GM18951 (cell line): Measurements from ENCODE around the gene PNPLA7.
"Not testable (repeated sequence)": the region's sequence is repeated elsewhere in the genome, so short reads cannot be mapped to it uniquely, and the experiment has no call there.

Experiments
- POLR2A ChIP-seq: IDR thresholded peaks from 4 replicates; pipeline ENCODE4 v1.6.1; 2011; ENCODE audit warnings: mild to moderate bottlenecking; ENCODE audit not compliant: insufficient read length, insufficient read depth; ENCODE audit errors: extremely low read depth
- in situ Hi-C: fragments of 300-500 bp; cut with MboI; formaldehyde crosslinking; loops from one replicate; pipeline ENCODE4 v1.12.0; 2022; ENCODE audit warnings: low sequenced_read_pairs, mixed read lengths, inconsistent platforms; ENCODE audit not compliant: unreplicated experiment

Gene PNPLA7

DNA sequence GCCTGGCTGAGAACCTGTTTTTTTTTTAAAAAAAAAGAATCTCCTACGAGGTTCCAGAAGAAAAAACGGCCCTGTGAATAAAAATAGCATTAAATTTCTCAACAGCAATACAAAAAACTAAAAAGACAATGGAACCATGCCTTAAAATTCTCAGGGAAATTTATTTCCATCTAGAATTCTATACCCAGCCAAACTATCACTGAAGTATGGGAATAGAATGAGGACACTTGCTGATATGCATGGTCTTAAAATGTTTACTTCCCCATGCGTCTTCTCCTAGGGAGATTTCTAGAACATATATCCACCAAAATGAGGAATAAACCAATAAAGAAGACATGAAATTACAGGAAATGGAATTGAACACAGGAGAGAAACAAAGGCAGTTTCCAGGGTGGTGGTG lies 74.5 kb downstream of the PNPLA7 start:
- in situ Hi-C loops, result no loop called here
- TF ChIP-seq POLR2A, result no peak

GRCh38 chr9:137474271-137474670 lies 75.9 kb downstream of the PNPLA7 start:
- no peak for TF ChIP-seq POLR2A
- in situ Hi-C loops, result no loop called here

- in situ Hi-C loops, result no loop called here
- no peak for TF ChIP-seq POLR2A
Observed at GRCh38 chr9:137470785-137471184, 79.4 kb downstream of the PNPLA7 start.

DNA sequence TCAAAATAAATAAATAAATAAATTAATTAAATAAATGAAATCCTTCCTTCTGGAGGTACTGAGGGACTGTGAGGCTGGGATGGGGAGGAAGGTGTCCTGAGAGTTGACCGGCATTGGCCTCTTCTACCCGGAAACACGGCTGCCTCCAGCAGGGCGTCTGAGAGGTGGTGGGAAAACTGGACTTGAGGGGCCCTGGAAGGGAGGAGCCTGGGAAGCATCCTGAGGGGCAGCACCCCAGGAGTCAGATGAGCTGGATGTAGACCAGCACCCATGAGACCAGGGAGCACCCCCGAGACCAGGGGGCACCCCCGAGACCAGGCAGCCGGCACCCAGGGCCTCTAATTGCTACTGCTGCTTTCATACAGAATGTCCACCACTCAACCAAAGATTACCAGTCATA lies 82.3 kb downstream of the PNPLA7 start:
- TF ChIP-seq POLR2A, result no peak
- in situ Hi-C loops, result no loop called here

- no peak for TF ChIP-seq POLR2A
- in situ Hi-C loops, result no loop called here
Observed at GRCh38 chr9:137467161-137467581, 83.0 kb downstream of the PNPLA7 start.

GRCh38 chr9:137466389-137467085 lies 83.7 kb downstream of the PNPLA7 start:
- in situ Hi-C loops, result not testable (repeated sequence)

DNA sequence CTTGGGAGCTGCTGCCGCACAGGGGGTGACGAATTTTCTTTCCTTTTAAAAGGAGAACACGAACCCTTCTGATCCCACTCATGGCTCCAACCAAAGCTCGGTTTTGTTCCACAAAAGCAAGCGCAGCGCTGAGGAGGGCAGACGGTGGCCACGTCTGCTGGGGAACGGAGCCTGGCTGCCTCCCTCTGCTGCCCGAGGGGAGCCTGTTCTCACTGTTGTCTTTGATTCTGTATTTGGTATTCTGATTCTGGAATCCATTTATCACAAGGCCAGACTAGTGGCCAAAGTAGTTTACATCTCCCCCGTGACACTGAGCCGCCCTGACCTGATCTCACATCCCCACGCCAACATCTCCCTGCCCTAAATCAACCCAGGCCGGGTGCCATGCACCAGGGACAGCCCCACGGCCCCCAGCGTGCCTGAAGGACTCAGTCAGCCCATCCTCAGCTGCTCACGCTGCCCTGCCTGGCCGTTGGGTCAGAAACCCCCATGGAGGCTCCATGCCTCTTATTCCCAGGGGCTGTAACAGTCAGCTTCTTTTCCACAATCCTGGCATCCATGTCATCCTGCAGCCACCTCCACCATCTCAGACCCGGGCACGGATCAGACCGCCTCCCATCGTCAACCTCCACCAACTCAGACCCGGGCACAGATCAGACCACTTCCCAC lies 84.3 kb downstream of the PNPLA7 start:
- TF ChIP-seq POLR2A, result no peak
- in situ Hi-C loops, result no loop called here

- TF ChIP-seq POLR2A, result no peak
- in situ Hi-C loops, result no loop called here
Observed at GRCh38 chr9:137465000-137465719, 85.0 kb downstream of the PNPLA7 start.

GRCh38 chr9:137464291-137464999 lies 85.8 kb downstream of the PNPLA7 start:
- TF ChIP-seq POLR2A, result no peak

DNA sequence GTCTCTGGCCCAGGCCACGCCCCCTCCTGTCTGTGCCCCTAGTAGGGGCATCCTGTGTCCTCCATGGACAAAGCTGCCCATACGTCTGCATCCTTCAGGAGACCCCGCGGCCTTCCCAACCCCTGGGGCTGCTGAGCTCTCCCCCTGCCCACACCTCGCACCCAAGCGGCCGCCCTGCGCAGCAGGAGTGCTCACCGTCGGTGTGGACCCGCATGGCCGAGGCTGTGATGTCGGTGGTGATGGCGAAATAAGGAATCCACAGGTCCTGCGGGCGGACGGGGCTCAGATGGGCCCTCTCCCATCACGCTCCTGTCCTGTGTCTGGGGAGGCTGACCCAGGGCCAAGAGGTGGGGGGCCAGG lies 86.3 kb downstream of the PNPLA7 start:
- in situ Hi-C loops, result no loop called here
- TF ChIP-seq POLR2A, result no peak

More at GRCh38 chr9:137464291-137464999, 85.8 kb downstream of the PNPLA7 start:
- in situ Hi-C loops, result no loop called here

DNA sequence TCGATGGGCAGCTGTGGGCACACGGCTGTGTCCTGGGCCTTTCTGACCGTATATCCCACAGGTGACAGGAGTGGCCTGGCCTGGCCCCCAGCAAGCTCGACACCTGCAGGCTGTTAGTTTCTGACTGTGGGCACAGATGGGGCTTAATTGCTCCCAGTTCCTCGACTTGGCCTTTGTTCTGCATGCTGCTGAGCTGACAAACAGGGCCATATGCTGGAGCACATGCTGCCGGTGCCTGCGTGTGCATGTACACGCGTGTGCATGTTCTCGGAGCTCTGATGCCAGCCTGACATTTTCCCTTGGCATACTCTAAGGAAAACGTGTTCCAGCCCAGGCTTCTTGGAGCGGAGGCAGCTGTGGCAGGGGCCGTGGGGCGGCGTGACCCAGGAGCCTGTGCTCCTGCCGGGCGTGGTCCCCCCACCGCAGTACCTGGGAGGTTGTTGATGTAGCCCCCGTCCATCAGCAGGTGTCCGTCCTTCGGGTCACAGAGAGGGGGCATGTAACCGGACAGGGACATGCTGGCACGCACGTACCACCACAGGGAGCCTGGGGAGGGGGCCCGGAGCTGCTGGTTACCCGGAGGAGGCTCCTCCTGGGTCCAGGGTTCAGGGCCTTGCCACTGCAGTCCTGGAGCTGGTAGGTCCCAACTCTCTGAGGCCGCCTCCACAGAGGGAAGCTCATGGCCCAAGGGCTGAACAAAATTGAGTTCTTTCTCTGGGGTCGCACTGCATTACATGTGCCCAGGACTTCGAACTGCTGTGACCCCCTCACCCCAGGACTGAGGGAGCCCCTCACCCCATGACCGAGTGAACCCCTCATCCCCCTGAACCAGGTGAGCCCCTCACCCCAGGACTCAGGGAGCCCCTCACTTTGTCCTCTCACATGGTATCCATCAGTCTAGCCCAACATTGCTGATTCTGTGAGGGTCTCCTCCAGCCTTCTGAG lies 86.9 kb downstream of the PNPLA7 start:
- in situ Hi-C loops, result no loop called here
- no peak for TF ChIP-seq POLR2A

DNA sequence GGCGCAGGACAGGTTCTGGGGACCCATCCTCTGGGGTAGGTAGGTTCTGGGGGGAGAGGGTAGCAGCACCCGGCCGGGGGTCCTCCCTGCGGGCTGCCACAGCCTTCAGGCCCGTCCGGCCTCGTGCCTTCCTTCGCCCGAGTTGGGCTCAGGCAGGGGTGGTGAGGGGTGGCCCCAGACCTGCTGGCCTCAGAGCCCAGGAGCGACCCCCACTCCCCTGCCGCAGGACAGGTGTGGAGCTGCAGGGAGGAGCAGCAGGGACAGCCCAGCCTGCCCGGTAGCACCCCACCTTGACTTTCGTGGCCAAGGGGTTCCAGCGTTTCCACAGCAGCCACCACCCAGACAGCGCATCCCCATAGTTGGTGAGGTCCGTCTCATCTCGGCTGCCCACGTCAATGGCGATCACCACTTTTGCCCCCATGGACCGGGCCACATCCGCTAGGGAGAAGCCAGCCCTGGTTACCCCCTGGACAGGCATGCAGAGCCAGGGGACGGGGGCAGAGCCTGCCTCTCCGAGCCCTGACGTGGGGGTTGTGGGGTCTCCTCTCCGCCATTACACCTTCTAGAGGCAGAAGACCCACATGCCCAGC lies 87.7 kb downstream of the PNPLA7 start:
- in situ Hi-C loops, result no loop called here
- no peak for TF ChIP-seq POLR2A
